HepG2 (cell line): ENCODE results near the gene SPN. TPM values are rescaled to one million over a fixed set of nuclear protein-coding genes. Genes with fewer than 3 reads are reported as not detected.

ENCODE experiments used
- AGO2 ChIP-seq: fragments of 200-400 bp; formaldehyde crosslinking; optimal IDR thresholded peaks from 2 replicates; pipeline ENCODE3; 2017; ENCODE audit warnings: mild to moderate bottlenecking, low read depth, low read length, moderate library complexity
- HMG20B ChIP-seq: conservative IDR thresholded peaks from 2 replicates; pipeline ENCODE4 v1.6.1; 2016; ENCODE audit warnings: missing genetic modification reagents, missing compliant biosample characterization
- HOXA9 ChIP-seq: sonication (generic); formaldehyde crosslinking; IDR thresholded peaks from 2 replicates; pipeline ENCODE4 v1.8.1; 2022; ENCODE audit warnings: missing genetic modification reagents, mild to moderate bottlenecking, moderate library complexity, borderline replicate concordance
- IRF2 ChIP-seq: IDR thresholded peaks from 2 replicates; pipeline ENCODE4 v1.6.1; 2018; ENCODE audit warnings: missing genetic modification reagents, missing compliant biosample characterization
- SALL1 ChIP-seq: sonication (generic); formaldehyde crosslinking; IDR thresholded peaks from 2 replicates; pipeline ENCODE4 v1.8.0; 2022; ENCODE audit warnings: mild to moderate bottlenecking, missing genetic modification reagents
- ZBTB40 ChIP-seq, 2 experiments: fragments of 450-650 bp in 1 of 2; sonication (generic) in 1 of 2; formaldehyde crosslinking in 1 of 2; IDR thresholded peaks; 2 replicates each; pipeline versions ENCODE4 v1.6.1 to v1.8.0; 2016 to 2022; ENCODE audit warnings: antibody characterized with exemption in 1 of 2, mild to moderate bottlenecking in 1 of 2, missing genetic modification reagents in 1 of 2
- ZBTB8A ChIP-seq: sonication (generic); formaldehyde crosslinking; IDR thresholded peaks from 2 replicates; pipeline ENCODE4 v1.4.0; 2020; ENCODE audit warnings: mild to moderate bottlenecking, low read depth, missing genetic modification reagents, borderline replicate concordance
- ZNF230 ChIP-seq: sonication (generic); formaldehyde crosslinking; IDR thresholded peaks from 2 replicates; pipeline ENCODE4 v1.4.0; 2020; ENCODE audit warnings: mild to moderate bottlenecking, missing genetic modification reagents
- ZNF343 ChIP-seq: sonication (generic); formaldehyde crosslinking; IDR thresholded peaks from 2 replicates; pipeline ENCODE4 v1.4.0; 2020; ENCODE audit warnings: mild to moderate bottlenecking, missing genetic modification reagents
- ZNF564 ChIP-seq: sonication (generic); formaldehyde crosslinking; IDR thresholded peaks from 2 replicates; pipeline ENCODE4 v1.8.1; 2023; ENCODE audit warnings: mild to moderate bottlenecking, missing genetic modification reagents
- polyA plus RNA-seq, 8 experiments: library from polyadenylated mRNA; depleted of rRNA in 3 of 8; stranded (reverse) in 7 of 8; unstranded in 1 of 8; fragments of >200 nt; fragmentation: Illumina TruSeq in 4 of 8; extraction: Trizol in 4 of 8; gene quantifications; 2 replicates each; pipeline versions ENCODE4 v1.2.1 to v1.2.3, GENCODE V29; 2011 to 2016; ENCODE audit warnings: low read depth in 4 of 8, missing spikeins in 1 of 8, mixed read lengths in 1 of 8; ENCODE audit not compliant: insufficient read depth in 1 of 8
- total RNA-seq, 5 experiments: library from RNA; depleted of rRNA; stranded (reverse); fragments of >200 nt; fragmentation: Illumina TruSeq; extraction: Trizol; gene quantifications; 2 replicates each; pipeline ENCODE4 v1.2.3, GENCODE V29; 2016; ENCODE audit warnings: low read depth in 1 of 5
- TF ChIP-seq, protein P1 (sequence below): sonication (generic); formaldehyde crosslinking; IDR thresholded peaks from 2 replicates; pipeline ENCODE4 v1.4.0; 2020; ENCODE audit warnings: missing genetic modification reagents, borderline replicate concordance
- TF ChIP-seq, protein P2 (sequence below): sonication (generic); formaldehyde crosslinking; IDR thresholded peaks from 2 replicates; pipeline ENCODE4 v1.9.0; 2021; ENCODE audit warnings: missing genetic modification reagents, mild to moderate bottlenecking, borderline replicate concordance
- TF ChIP-seq, protein P3 (sequence below): sonication (generic); formaldehyde crosslinking; IDR thresholded peaks from 2 replicates; pipeline ENCODE4 v1.8.1; 2023; ENCODE audit warnings: mild to moderate bottlenecking, inconsistent platforms, moderate library complexity, missing genetic modification reagents, borderline replicate concordance

The SPN gene
- total and polyA plus RNA-seq, 2 of the 13 experiments (the other 11 are each of a cell fraction or from before 2014, with no cell fraction given), result 0.22 to 1.6 TPM

DNA sequence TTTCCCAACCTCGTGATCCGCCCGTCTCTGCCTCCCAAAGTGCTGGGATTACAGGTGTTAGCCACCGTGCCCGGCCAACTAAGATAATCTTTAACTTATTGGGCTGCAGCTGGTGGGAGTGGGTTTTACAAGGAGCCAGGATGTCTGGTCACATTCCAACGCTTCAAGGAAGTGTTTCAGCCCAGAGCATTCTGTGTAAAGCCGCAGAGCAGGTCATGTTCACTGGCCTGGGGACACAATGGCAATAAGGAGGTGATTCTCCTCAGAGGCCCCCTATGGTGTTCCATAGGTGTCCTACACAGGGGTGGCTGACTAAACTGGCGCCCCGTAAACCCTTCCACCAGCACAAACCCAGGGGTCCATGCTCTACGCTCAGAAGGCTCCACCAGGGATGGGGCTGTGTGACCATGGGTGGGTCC, 17.1 kb downstream of the SPN start (continued):
- TF ChIP-seq ZBTB40 (IDR thresholded peaks at IDR 0.05) (no peak), ZBTB40 (CRISPR knock-in tag; IDR thresholded peaks at IDR 0.05) (no peak), ZNF343 (no peak), IRF2 (CRISPR knock-in tag) (no peak), HOXA9 (CRISPR knock-in tag) (no peak), AGO2 (no peak), SALL1 (CRISPR knock-in tag) (peak; percentile 45), ZBTB8A (no peak), HMG20B (no peak), ZNF564 (CRISPR knock-in tag) (0 out of 2 replicates have a peak, but pooled peaks have one; percentile 18), ZNF230 (CRISPR knock-in tag) (0 out of 2 replicates have a peak, but pooled peaks have one; percentile 38)
- TF ChIP-seq, protein P1, sequence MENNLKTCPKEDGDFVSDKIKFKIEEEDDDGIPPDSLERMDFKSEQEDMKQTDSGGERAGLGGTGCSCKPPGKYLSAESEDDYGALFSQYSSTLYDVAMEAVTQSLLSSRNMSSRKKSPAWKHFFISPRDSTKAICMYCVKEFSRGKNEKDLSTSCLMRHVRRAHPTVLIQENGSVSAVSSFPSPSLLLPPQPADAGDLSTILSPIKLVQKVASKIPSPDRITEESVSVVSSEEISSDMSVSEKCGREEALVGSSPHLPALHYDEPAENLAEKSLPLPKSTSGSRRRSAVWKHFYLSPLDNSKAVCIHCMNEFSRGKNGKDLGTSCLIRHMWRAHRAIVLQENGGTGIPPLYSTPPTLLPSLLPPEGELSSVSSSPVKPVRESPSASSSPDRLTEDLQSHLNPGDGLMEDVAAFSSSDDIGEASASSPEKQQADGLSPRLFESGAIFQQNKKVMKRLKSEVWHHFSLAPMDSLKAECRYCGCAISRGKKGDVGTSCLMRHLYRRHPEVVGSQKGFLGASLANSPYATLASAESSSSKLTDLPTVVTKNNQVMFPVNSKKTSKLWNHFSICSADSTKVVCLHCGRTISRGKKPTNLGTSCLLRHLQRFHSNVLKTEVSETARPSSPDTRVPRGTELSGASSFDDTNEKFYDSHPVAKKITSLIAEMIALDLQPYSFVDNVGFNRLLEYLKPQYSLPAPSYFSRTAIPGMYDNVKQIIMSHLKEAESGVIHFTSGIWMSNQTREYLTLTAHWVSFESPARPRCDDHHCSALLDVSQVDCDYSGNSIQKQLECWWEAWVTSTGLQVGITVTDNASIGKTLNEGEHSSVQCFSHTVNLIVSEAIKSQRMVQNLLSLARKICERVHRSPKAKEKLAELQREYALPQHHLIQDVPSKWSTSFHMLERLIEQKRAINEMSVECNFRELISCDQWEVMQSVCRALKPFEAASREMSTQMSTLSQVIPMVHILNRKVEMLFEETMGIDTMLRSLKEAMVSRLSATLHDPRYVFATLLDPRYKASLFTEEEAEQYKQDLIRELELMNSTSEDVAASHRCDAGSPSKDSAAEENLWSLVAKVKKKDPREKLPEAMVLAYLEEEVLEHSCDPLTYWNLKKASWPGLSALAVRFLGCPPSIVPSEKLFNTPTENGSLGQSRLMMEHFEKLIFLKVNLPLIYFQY, result peak; percentile 49; the same call in 1 of the 2 replicates
- TF ChIP-seq, protein P2, sequence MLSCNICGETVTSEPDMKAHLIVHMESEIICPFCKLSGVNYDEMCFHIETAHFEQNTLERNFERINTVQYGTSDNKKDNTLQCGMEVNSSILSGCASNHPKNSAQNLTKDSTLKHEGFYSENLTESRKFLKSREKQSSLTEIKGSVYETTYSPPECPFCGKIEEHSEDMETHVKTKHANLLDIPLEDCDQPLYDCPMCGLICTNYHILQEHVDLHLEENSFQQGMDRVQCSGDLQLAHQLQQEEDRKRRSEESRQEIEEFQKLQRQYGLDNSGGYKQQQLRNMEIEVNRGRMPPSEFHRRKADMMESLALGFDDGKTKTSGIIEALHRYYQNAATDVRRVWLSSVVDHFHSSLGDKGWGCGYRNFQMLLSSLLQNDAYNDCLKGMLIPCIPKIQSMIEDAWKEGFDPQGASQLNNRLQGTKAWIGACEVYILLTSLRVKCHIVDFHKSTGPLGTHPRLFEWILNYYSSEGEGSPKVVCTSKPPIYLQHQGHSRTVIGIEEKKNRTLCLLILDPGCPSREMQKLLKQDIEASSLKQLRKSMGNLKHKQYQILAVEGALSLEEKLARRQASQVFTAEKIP, result no peak
- TF ChIP-seq, protein P3, sequence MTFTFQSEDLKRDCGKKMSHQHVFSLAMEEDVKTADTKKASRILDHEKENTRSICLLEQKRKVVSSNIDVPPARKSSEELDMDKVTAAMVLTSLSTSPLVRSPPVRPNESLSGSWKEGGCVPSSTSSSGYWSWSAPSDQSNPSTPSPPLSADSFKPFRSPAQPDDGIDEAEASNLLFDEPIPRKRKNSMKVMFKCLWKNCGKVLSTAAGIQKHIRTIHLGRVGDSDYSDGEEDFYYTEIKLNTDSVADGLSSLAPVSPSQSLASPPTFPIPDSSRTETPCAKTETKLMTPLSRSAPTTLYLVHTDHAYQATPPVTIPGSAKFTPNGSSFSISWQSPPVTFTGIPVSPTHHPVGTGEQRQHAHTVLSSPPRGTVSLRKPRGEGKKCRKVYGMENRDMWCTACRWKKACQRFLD (CRISPR knock-in tag), result 0 out of 2 replicates have a peak, but pooled peaks have one; percentile 42
